GM19025 (cell line): ENCODE measurements around the gene PSKH1.

ENCODE experiments used
- ATAC-seq: cut with Tn5 transposase; IDR thresholded peaks from one replicate; pipeline ENCODE4 v1.9.1; 2021; ENCODE audit warnings: mild to moderate bottlenecking, low read depth, moderate library complexity; ENCODE audit not compliant: unreplicated experiment

Gene PSKH1

GRCh38 chr16:67864594-67864993 is 28.5 kb upstream of the PSKH1 start:
- ATAC-seq, result no peak

GRCh38 chr16:67865318-67865717 is 27.7 kb upstream of the PSKH1 start:
- ATAC-seq, result no peak

- no peak for ATAC-seq
Measured at GRCh38 chr16:67868290-67868689, 24.8 kb upstream of the PSKH1 start.

DNA sequence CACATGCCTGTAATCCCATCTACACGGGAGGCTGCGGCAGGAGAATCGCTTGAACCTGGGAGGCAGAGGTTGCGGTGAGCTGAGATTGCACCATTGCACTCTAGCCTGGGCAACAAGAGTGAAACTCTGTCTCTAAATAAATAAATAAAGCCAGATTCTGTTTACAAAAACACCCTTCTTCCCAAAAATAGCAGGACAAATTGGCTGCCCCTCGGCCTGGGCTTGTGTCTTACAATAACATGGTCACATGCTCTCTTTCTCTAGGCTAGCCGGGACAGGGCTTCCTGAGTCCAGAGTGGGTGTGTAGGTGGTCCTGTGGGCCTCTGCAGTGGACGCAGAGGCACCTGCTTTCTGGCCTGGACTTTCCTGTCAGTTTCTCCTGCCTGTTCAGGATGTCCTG is 23.4 kb upstream of the PSKH1 start:
- ATAC-seq, result no peak

DNA sequence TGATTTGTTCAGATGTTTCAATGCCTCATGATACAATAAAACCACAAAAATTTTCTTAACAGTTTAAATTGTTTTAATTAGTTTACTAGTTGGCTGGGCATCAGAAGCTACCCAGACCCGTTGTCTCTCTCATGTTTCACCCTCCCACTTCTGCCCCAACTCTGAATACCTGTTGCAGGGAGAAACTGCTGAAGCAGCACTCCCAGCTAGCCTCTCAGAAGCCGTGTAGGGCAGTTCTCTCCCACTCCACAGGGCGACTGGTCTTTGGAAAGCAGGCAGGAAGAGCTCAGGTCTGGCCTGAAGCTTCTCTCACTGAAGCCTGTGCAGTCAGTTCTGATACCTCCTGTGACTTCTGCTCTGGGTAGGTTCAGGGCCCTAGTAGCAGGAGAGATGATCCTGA is 21.8 kb upstream of the PSKH1 start:
- ATAC-seq, result no peak

- no peak for ATAC-seq
Measured at GRCh38 chr16:67872131-67872630, 20.9 kb upstream of the PSKH1 start.

- peak; percentile 79 for ATAC-seq
Measured at GRCh38 chr16:67872631-67873434, 20.2 kb upstream of the PSKH1 start, which contains the start of gene EDC4. TSS of gene EDC4 (plus strand) at chr16:67873052. CDS start at chr16:67873262, 210 bp downstream.

DNA sequence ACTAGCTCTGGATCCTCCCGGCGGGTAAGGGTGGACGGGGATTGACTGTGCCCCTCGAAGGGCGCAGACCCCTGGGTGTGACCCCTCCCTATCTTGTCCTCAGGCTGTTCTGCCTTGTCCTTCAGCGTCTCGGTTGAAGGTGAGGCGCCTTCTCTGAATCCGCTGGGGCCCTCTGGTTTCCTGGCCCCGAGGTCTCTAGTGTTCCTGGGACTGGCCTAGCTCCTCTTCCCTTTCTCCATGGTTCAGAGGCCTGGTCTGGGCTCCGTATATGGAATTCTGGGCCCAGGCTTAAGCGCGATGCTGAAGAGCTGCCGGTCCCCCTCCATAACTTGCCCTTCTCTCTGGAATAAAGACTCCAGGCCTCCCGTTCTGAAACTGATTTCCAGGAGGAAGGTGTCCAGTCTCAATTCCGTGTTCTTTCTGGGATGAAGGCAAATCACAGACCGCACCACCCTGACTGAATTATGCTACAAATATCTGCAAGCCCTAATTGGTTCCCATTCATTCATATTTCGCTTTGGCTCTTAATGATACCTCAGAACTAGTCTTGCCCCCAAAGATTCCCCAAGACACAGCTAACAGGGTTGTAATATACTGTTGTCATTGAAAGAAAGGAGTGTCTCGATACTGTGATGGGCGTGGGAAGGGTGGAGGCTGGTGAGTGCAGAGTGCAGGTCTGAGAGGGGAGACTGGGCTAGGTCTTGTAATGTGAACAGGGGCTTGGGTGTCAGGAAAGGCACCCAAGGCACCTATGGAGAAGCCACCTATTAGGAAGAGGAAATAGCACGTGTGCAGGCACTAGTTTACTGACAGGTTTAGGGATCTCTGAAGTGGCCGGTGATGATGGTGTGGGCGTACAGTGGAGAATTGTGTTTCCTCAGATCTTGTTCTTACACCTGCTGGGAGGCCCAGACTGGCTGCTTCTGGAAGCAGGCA is 19.4 kb upstream of the PSKH1 start:
- ATAC-seq, result no peak

DNA sequence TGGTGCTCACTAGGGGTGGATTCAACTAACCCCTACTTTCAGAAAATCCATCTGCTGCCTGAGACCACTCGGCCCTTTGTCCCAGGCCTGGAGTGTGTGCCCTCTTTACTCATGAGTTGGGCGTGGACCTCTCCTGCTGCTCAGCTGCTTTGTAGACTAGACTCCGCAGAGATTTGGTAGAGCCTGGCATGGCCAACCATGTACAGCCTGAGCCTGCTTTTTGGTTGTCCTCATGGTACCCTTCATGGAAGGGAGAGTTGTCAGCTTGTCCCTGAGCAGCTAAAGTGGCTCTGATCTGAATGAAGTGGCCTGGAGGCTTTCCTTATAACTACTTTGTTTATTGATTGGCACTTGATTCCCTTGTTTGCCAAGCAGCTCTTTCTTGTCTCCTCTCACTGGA is 18.7 kb upstream of the PSKH1 start:
- ATAC-seq, result no peak

- ATAC-seq, result no peak
Measured at GRCh38 chr16:67877064-67877463, 16.0 kb upstream of the PSKH1 start.

DNA sequence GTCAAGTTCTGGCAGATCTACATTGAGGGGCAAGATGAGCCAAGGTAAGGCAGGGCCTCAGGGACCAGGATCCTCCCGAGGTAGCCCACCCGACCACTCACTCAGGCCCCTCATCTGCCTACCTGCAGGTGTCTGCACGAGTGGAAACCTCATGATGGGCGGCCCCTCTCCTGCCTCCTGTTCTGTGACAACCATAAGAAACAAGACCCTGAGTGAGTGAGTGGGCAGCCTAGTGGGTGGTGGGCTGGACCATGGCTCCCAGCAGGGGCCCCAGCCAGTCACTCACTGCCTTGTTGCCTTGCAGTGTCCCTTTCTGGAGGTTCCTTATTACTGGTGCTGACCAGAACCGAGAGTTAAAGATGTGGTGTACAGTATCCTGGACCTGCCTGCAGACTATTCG is 14.8 kb upstream of the PSKH1 start:
- ATAC-seq, result no peak

- no peak for ATAC-seq
Measured at GRCh38 chr16:67878846-67879245, 14.2 kb upstream of the PSKH1 start.

DNA sequence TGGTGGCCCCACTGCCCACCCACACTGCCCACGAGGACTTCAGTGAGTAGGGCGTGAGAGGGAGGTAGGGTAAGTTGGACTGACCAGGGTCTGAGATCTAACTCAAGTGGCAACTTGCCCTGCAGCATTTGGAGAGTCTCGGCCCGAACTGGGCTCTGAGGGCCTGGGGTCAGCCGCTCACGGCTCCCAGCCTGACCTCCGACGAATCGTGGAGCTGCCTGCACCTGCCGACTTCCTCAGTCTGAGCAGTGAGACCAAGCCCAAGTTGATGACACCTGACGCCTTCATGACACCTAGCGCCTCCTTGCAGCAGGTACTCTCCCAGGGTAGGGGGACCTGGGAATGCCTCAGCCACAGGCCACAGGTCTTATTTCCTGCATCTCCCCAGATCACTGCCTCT is 13.6 kb upstream of the PSKH1 start:
- ATAC-seq, result no peak

DNA sequence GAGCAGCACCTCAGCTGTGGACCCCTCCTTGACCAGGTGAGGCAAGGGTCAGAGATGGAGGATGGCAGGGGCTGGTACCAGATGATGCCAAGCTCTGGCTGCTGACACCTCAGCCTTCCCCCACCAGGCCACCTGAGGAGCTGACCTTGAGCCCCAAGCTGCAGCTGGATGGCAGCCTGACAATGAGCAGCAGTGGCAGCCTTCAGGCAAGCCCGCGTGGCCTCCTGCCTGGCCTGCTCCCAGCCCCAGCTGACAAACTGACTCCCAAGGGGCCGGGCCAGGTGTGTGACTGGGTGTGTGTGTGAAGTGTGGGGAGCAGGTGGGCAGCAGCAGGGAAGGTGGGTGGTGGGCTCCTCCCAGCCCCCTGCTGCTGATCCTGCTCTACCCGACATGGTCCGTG is 13.1 kb upstream of the PSKH1 start:
- ATAC-seq, result no peak

DNA sequence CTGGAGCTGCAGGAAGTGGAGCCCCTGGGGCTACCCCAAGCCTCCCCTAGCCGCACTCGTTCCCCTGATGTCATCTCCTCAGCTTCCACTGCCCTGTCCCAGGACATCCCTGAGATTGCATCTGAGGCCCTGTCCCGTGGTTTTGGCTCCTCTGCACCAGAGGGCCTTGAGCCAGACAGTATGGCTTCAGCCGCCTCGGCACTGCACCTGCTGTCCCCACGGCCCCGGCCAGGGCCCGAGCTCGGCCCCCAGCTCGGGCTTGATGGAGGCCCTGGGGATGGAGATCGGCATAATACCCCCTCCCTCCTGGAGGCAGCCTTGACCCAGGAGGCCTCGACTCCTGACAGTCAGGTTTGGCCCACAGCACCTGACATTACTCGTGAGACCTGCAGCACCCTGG is 12.5 kb upstream of the PSKH1 start:
- no peak for ATAC-seq

- ATAC-seq, result no peak
Measured at GRCh38 chr16:67881621-67882161, 11.4 kb upstream of the PSKH1 start.

DNA sequence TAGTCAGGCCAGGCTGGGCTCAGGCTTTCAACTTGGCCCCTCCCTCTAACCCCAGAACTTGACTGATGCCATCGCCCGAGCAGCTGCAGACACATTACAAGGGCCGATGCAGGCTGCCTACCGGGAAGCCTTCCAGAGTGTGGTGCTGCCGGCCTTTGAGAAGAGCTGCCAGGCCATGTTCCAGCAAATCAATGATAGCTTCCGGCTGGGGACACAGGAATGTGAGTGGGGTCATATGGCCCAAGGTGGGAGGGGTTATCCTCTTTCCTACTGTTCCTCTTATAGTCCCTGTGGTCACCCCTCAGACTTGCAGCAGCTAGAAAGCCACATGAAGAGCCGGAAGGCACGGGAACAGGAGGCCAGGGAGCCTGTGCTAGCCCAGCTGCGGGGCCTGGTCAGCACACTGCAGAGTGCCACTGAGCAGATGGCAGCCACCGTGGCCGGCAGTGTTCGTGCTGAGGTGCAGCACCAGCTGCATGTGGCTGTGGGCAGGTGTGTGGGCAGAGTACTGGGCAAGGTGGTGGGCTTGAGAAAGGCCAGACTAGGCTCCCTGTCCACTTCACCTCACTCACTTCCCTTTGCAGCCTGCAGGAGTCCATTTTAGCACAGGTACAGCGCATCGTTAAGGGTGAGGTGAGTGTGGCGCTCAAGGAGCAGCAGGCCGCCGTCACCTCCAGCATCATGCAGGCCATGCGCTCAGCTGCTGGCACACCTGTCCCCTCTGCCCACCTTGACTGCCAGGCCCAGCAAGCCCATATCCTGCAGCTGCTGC is 10.5 kb upstream of the PSKH1 start:
- ATAC-seq, result no peak

GRCh38 chr16:67883146-67883871 is 9.7 kb upstream of the PSKH1 start:
- no peak for ATAC-seq

DNA sequence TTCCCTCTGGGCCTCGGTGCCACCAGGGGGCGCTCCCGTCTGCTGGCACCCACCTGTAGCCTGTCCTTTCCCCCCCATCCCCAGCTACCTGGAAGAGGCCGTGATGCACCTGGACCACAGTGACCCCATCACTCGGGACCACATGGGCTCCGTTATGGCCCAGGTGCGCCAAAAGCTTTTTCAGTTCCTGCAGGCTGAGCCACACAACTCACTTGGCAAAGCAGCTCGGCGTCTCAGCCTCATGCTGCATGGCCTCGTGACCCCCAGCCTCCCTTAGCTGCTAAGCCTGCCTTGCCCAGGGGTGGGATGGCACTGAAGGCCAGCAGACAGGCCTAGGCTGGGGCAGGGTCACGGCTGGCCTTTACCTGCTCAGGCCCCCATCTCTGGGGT is 9.2 kb upstream of the PSKH1 start:
- no peak for ATAC-seq

GRCh38 chr16:67884684-67885083 is 8.4 kb upstream of the PSKH1 start, which contains the start of gene NRN1L:
TSS of gene NRN1L (plus strand) at chr16:67884885. CDS start at chr16:67884904, 19 bp downstream.
- no peak for ATAC-seq
